Dermis lymphatic vessel endothelial cell (primary cell): ENCODE measurements around the gene VAMP1. TPM values are rescaled to one million over a fixed set of nuclear protein-coding genes. Genes with fewer than 3 reads are reported as not detected.

Experiments
- total RNA-seq: library from RNA; depleted of rRNA; stranded (reverse); fragments of >200 nt; gene quantifications from 2 replicates; pipeline ENCODE4 v1.2.1, GENCODE V29; 2014

Gene VAMP1
- total RNA-seq = 2.1 and 2.4 TPM in 2 replicates

GRCh38 chr12:6470375-6471163, at the start of gene VAMP1:
Gene VAMP1, minus strand, starts transcription at chr12:6470677. Its CDS starts 146 bp downstream, at chr12:6470531.

GRCh38 chr12:6493497-6494257, 23.2 kb upstream of the VAMP1 start, which contains the start of gene NCAPD2:
Gene NCAPD2, plus strand, starts transcription at chr12:6494102. Its CDS starts 997 bp downstream, at chr12:6495099.

GRCh38 chr12:6492838-6493496, 22.5 kb upstream of the VAMP1 start, which contains the start of gene MRPL51:
Gene MRPL51, minus strand, starts transcription at chr12:6493262. Its CDS starts 126 bp downstream, at chr12:6493136.

GRCh38 chr12:6451348-6452244, 18.9 kb downstream of the VAMP1 start, which contains the start of gene TAPBPL:
Gene TAPBPL, plus strand, starts transcription at chr12:6452042. Its CDS starts 207 bp downstream, at chr12:6452249.

GRCh38 chr12:6444704-6445688, 25.5 kb downstream of the VAMP1 start, which contains the start of gene CD27:
Gene CD27, plus strand, starts transcription at chr12:6444955. Its CDS starts 141 bp downstream, at chr12:6445096.

Other genes with a start within 250 kb of the VAMP1 start
- not detected in 2 replicates for gene PLEKHG6, start 160.0 kb downstream of the VAMP1 start, total RNA-seq
- gene TNFRSF1A, start 128.6 kb downstream of the VAMP1 start, total RNA-seq = 37.2 and 50.7 TPM in 2 replicates
- gene SCNN1A, start 95.1 kb downstream of the VAMP1 start, total RNA-seq = 0.43 TPM in 1 of 2 replicates, not detected in the other
- gene LTBR, start 86.5 kb downstream of the VAMP1 start, total RNA-seq = 25.5 and 28.2 TPM in 2 replicates
- not detected in 2 replicates for gene CD27, start 25.7 kb downstream of the VAMP1 start, total RNA-seq
- 11.0 and 28.1 TPM in 2 replicates for gene TAPBPL, start 18.6 kb downstream of the VAMP1 start, total RNA-seq
- gene MRPL51, start 22.6 kb upstream of the VAMP1 start, total RNA-seq = 107 and 124 TPM in 2 replicates
- gene NCAPD2, start 23.4 kb upstream of the VAMP1 start, total RNA-seq = 16.9 and 22.3 TPM in 2 replicates
- 3,384 and 4,426 TPM in 2 replicates for gene GAPDH, start 63.8 kb upstream of the VAMP1 start, total RNA-seq
- 9.7 and 11.3 TPM in 2 replicates for gene IFFO1, start 85.4 kb upstream of the VAMP1 start, total RNA-seq
- gene NOP2, start 97.6 kb upstream of the VAMP1 start, total RNA-seq = 8.7 and 13.8 TPM in 2 replicates
- gene CHD4, start 136.7 kb upstream of the VAMP1 start, total RNA-seq = 201 and 235 TPM in 2 replicates
- gene LPAR5, start 165.3 kb upstream of the VAMP1 start, total RNA-seq = under 0.01 TPM in 1 of 2 replicates, not detected in the other
- gene ACRBP, start 176.8 kb upstream of the VAMP1 start, total RNA-seq = 0.33 and 0.43 TPM in 2 replicates
- gene ING4, start 192.4 kb upstream of the VAMP1 start, total RNA-seq = 48.1 and 53.3 TPM in 2 replicates
- 7.8 and 8.0 TPM in 2 replicates for gene ZNF384, start 218.7 kb upstream of the VAMP1 start, total RNA-seq
- gene PIANP, start 230.1 kb upstream of the VAMP1 start, total RNA-seq = not detected in 2 replicates